GM20000 (cell line): ENCODE data around the gene CTSV.
"Not testable (repeated sequence)": the region's sequence is repeated elsewhere in the genome, so short reads cannot be mapped to it uniquely, and the experiment has no call there.

ENCODE experiments used
- DNase-seq: peaks from one replicate; pipeline ENCODE4 v3.0.0; 2012; ENCODE audit warnings: low spot score

CTSV gene

GRCh38 chr9:96997009-96997701 is 41.8 kb downstream of the CTSV start:
- DNase-seq, result not testable (repeated sequence)

- not testable (repeated sequence) for DNase-seq
These were observed 44.4 kb downstream of the CTSV start for GRCh38 chr9:96994531-96995016.

- not testable (repeated sequence) for DNase-seq
These were observed 46.6 kb downstream of the CTSV start for GRCh38 chr9:96992303-96992702.

DNA sequence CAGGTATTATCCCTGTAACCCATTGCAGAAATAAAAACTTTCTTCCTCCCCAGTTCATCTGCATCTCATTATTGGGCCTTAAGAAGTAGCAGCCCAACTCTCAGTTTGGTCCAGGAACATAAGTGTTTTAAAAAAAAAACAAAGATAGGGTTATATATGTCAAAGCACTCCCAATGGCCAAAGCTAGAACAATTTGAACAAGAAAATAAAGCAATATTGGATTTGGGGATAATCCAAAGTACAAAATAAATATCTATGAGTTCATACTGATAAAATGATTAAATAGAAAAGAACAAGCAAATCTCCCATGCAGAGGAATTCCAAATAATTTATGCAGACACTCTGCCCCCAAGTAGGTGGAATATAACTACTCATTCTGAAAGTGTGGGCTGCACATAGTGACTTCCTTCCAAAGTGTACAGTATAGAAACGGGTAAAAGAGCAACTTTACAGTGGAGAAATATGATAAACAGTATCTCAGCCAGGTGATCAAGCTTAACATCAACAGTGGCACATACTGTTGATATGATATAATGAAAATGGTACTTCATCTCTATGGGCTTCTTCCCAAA is 49.1 kb downstream of the CTSV start:
- DNase-seq, result not testable (repeated sequence)

- not testable (repeated sequence) for DNase-seq
These were observed 54.1 kb downstream of the CTSV start for GRCh38 chr9:96984887-96985286.

DNA sequence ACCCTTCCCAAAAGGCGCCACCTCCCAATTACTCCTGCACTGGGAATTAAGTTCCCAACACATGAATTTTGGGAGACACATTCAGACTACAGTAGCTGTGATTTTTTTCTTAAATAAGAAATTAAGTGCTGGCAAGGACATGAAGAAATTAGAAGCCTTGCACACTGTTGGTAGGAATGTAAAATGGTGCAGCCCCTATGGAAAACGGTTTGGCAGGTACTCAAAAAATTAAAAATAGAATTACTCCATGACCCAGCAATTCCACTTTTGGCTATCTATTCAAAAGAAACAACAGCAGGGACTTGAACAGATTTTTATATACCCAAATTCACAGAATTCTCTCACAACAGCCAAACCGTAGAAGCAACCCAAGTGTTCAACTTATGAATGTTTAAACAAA is 54.8 kb downstream of the CTSV start:
- DNase-seq, result not testable (repeated sequence)

DNA sequence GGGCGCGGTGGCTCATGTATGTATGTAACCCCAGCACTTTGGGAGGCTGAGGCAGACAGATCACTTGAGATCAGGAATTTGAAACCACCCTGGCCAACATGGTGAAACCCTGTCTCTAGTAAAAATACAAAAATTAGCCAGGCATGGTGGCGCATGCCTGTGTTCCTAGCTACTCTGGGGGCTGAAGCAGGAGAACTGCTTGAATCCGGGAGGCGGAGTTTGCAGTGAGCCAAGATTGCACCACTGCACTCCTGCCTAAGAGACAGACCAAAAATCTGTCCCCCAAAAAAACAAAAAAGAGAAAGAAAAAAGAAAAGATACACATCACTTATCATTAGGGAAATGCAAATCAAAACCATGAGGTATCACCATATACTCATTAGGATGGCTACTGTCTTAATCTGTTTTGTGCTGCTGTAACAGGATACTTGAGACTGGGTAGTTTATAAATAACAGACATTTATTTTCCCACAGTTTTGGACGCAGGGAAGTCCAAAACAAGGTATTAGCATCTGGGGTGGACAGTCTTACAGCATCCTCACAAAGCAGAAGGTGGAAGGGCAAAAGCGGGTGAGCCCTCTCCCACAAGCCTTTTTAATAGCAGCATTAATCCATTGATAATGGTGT is 55.3 kb downstream of the CTSV start:
- not testable (repeated sequence) for DNase-seq
